Femur (tissue), 1 donor: ENCODE data around the gene PTRH2.
A peak's percentile ranks its signal among the peaks of the same experiment; 100 is the strongest.
"Not testable (repeated sequence)": the region's sequence is repeated elsewhere in the genome, so short reads cannot be mapped to it uniquely, and the experiment has no call there.

Experiments
- DNase-seq: peaks from one replicate; pipeline ENCODE4 v3.0.0-alpha.2; 2017

Gene PTRH2

DNA sequence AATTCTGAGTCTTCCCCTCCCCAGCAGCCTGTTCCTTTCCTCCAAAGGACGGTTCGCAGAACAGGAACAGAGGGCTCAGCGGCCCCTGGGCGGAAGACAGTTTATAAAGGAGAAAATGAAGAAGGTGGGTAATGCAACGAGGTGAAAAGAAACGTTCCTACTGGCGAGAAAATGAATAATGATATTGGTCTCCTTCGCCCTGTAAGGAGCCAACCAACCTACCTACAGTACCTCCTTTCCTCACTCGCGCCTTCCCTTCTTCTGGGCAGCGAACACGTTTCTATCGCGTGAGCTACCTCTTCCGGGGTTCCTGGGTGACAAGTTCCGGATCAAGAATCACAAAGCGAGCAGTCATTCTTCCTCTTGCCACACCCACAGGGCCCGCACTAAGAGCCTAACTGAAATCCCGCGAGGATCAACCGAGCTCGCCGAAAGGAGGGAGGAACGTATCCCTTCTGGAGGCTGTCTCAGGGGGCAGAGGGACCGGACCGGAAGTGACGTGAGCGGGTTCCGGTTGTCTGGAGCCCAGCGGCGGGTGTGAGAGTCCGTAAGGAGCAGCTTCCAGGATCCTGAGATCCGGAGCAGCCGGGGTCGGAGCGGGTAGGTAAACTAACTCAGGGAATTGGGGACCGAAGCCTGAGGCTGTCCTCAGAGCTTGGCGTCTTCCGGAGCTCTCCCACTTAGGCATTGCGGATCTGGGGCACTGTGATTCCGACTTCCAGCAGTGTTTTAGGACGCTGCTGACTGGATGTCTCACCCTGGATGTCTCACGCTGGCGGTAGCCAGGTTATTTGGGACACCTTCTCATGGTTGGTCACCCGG is at the start of gene PTRH2, which contains the start of gene VMP1:
Gene PTRH2, minus strand, starts transcription at position 282 of the 822 bp plus-strand sequence. CDS start 9,452 bp downstream, outside the sequence.
Gene VMP1, plus strand, starts transcription at position 506 of the 822 bp plus-strand sequence. CDS start 23,793 bp downstream, outside the sequence.
- peak; percentile 98 for DNase-seq

DNA sequence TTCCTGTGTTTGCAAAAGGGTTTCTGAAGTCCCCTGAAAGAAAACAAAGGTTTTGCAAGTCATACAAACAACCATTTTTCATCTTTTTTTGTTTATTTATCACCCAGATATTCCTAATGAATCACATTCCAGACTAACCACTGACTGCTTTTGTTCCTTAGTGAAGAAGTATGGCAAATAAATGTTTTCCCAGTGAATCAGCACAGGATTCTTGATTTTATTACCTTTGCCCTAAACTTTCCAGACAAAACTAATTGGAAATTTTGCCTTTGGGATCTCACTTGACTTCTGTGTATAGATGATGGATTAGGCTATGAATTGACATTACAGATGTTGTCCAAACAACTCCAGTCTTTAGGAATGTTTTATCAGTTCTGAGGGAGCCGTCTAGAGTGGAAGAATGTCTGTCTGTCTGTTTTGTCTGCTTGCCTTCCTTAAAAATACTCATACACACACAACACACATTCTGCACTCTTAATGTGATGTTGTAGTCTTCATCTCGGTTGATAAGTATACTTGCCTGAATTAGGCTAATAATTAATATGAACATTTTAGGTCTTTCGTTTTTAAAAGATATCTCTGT is 49.1 kb upstream of the PTRH2 start:
- no peak for DNase-seq

DNA sequence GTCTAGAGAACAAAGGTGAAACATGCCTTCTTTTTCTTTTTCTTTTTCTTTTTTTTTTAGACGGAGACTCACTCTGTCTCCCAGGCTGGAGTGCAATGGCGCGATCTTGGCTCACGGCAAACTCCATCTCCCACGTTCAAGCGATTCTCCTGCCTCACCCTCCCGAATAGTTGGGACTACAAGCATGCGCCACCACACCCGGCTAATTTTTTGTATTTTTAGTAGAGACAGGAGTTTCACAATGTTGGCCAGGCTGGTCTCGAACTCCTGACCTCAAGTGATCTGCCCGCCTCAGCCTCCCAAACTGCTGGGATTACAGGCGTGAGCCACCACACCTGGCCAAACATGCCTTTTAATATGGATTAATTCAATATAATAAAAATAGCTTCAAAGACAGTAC is 47.8 kb upstream of the PTRH2 start:
- not testable (repeated sequence) for DNase-seq

GRCh38 chr17:59754552-59754951 is 47.3 kb upstream of the PTRH2 start:
- no peak for DNase-seq

DNA sequence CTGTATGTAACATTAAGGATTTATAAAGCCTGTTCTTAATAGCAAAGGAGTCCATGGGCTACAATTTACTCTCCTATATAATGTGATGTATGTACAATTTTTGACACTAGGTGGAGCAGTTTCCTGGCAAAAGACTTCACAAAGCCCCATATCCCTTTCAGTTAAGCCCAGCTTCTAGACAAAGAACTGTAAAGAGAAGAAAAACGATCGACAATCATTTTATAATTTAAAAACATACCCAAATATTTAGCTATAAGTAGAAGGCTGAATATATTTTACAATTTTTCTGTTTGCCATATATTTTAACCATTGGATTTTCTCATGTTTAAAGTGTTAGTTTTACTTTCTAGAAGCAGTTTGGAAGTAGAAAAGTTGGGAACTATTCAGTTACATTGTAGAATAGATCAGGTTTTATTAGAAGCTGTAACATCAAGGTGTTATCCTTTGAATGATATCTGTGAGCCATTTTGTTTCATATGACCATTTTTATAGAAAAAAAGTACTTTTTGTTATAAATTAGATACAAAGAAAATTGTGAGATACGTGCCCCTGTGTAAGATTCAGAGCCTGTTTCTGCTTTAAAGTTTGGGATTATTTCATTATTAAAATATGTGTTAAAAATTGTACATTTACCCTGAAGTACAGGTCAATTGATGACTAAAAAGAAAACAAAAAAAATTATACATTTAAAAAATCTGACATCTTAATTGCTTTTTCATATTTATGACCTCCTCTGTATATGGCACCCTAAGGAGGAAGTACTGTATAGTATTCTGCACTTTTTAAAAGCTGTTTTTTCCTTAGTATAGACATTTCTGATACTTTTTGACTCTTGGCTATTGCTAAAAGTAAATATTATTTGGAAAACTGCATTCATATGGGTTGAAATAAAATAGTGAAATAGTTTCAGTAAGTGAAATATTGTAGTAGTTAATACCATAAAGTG is 46.6 kb upstream of the PTRH2 start:
- DNase-seq, result no peak

DNA sequence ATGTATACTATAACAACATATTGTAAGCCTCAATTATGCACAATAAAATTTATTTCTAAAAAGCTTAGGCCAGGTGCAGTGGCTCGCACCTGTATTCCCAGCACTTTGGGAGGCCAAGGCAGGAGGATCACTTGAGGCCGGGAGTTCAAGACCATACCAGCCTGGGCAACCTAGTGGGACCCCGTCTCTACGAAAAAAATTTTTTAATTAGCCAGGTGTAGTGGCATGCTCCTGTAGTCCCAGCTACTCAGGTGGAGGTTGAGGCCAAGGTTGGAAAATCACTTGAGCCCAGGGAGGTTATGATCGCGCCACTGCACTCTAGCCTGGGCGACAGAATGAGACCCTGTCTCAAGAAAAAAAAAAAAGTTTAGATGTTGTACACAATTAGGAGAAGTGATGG is 45.7 kb upstream of the PTRH2 start:
- DNase-seq, result no peak

- DNase-seq, result no peak
Observed at GRCh38 chr17:59752446-59752845, 45.2 kb upstream of the PTRH2 start.

GRCh38 chr17:59751955-59752413 is 44.8 kb upstream of the PTRH2 start:
- DNase-seq, result no peak

- DNase-seq, result no peak
Observed at GRCh38 chr17:59748591-59748990, 41.4 kb upstream of the PTRH2 start.

DNA sequence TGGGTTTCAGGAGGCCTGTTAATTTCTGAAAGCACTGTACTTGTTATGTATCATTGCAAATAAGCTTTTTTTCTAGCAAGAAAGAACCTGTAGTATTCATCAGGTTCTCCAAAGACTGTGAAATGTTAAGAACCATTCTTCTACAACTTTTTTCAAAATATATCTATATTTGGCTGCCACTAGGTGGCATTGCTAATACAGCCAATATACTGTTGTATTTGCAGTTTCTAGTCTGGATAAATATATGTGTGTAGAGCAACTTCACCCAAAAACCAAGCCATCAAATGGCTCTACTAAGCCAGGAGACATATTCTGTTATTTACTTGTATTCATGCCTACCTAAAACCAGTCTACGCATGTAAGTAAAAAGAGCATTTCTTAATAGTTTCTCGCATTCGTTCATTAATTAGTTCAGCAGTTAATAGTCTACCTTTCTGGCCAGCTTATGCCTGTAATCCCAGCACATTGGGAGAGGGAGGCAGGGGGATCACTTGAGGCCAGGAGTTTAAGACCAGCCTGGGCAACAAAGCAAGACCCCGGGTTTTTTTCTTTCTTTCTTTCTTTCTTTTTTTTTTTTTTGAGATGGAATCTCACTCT is 39.7 kb upstream of the PTRH2 start:
- DNase-seq, result no peak

GRCh38 chr17:59745040-59745439 is 37.8 kb upstream of the PTRH2 start:
- DNase-seq, result no peak

- DNase-seq, result no peak
Observed at GRCh38 chr17:59743842-59744241, 36.6 kb upstream of the PTRH2 start.

GRCh38 chr17:59737324-59737723 is 30.1 kb upstream of the PTRH2 start:
- no peak for DNase-seq

DNA sequence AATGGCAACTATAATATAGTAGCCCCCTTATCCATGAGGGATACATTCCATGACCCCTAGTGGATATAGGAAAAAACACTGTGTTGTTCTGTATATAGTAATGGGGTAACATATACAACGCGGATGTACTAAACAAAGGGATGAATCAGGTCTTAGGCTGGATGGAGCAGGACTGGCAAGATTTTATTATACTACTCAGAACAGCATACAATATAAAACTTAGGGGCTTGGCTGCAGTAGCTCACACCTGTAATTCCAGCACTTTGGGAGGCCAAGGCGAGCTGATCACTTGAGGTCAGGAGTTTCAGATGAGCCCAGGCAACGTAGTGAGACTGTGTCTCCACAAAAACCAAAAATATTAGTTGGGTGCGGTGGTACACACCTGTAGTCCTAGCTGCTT is 27.0 kb upstream of the PTRH2 start:
- DNase-seq, result no peak

DNA sequence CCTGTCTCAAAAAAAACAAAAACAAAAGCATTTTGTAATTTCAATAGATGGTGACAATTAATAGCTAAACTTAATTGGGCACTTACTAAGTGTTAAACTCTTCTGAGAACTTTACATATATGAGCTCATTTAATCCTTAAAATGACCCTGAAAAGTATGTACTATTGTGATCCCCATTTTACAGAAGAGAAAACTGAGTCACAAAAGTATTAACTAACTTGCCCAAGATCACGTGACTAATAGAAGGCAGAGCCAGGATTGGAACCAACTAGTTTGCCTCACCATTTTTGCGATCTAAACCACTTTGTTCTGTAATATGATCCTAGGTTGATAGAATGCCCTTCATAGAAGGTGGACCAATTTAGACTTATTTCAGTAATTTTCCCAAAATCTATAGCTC is 26.5 kb upstream of the PTRH2 start:
- DNase-seq, result no peak

DNA sequence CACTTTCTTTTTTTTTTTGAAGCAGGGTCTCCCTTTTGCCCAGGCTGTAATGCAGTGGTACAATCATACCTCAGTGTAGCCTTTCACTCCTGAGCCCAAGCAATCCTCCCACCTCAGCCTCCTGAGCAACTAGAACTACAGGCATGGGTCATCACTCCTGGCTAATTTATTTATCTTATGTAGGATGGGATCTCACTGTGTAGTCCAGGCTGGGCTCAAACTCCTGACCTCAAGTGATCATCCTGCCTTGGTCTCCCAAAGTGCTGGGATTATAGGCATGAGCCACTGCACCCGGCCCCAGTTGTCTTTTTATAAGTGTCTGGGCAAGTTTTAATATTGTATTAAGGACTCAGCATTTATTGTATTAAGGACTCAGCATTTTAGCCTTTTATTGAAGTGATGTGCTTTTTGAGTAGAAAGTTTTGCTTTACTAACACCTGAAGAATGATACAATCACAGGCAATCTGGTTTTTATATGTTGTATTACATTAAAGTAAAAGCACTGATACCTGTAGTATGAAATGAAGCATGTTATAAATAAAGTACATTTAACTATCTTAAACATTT is 23.1 kb upstream of the PTRH2 start:
- DNase-seq, result no peak

DNA sequence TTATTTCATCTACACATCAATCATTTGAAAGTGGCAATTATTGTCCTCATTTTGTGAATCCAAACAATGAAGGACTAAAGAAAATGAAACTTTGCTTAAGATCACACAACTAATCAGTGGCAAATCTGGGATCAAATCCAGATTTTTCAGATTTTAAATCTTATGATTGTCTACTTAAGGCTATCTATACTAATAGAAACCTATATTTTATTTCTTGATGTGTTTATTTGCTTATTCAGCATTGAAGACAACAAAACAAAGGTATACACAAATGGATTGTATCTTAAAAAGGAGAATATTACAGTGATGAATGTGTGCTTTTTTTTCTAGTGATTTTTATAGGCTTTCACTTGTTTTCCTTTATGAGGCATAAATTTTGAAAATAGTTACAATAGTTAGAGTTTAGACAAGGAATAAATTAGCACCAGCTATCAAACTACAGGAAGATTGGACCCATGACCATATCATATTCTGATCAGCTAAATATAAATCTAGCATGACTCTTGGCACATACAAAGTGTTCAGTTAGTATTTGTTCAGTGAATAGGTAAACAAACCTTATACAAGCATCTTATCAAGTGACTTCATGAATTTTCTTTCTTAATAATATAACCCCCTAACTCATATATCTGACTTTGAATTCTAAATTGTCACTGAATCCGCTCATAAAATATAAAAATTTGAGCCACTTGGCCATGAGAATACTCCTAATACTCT is 20.7 kb upstream of the PTRH2 start:
- no peak for DNase-seq

DNA sequence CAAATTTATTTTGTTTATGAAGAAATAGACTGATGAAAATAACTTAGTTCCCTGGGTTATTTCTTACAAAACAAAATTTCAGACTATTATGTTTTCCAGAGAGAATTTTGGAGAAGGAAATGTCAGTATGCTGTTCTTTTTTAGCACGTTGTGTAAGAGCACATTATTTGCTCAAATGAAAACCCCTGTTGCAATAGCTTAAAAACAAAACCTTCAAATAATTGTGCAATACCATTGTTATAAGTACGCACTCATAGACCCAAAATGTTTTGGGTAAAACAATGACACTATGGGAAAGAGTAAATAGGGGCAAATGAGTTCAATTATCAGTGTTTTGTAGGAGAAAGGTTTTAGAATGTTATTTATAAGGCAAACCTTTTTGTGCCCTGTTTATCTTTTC is 18.5 kb upstream of the PTRH2 start:
- DNase-seq, result no peak

DNA sequence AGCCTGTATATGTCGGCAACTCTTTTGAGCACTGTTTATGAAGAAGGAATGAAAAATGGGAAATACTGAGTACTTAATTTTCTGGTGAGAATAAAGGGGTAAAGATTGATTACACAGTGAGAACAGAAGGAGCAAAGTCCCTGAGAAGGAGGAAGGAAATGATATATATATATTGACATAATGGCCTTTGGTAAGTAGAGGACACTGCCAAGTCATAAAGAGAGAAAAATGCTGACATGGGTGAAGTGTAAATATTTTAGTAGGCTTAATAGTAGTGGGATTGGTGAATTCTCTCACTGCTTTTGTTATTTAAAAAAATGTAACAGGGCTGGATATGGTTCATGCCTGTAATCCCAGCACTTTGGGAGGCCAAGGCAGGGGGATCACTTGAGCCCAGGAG is 16.4 kb upstream of the PTRH2 start:
- no peak for DNase-seq

- no peak for DNase-seq
Observed at GRCh38 chr17:59723041-59723440, 15.8 kb upstream of the PTRH2 start.

- no peak for DNase-seq
Observed at GRCh38 chr17:59722623-59723022, 15.4 kb upstream of the PTRH2 start.

- no peak for DNase-seq
Observed at GRCh38 chr17:59719526-59719925, 12.3 kb upstream of the PTRH2 start.
